HG03060 (cell line): Measurements from ENCODE around the gene ARHGAP12.
"Not testable (repeated sequence)": the region's sequence is repeated elsewhere in the genome, so short reads cannot be mapped to it uniquely, and the experiment has no call there.

Experiments used
- ATAC-seq: cut with Tn5 transposase; IDR thresholded peaks from one replicate; pipeline ENCODE4 v1.9.1; 2021; ENCODE audit warnings: low read depth, moderate number of reproducible peaks; ENCODE audit not compliant: unreplicated experiment

Gene ARHGAP12, protein sequence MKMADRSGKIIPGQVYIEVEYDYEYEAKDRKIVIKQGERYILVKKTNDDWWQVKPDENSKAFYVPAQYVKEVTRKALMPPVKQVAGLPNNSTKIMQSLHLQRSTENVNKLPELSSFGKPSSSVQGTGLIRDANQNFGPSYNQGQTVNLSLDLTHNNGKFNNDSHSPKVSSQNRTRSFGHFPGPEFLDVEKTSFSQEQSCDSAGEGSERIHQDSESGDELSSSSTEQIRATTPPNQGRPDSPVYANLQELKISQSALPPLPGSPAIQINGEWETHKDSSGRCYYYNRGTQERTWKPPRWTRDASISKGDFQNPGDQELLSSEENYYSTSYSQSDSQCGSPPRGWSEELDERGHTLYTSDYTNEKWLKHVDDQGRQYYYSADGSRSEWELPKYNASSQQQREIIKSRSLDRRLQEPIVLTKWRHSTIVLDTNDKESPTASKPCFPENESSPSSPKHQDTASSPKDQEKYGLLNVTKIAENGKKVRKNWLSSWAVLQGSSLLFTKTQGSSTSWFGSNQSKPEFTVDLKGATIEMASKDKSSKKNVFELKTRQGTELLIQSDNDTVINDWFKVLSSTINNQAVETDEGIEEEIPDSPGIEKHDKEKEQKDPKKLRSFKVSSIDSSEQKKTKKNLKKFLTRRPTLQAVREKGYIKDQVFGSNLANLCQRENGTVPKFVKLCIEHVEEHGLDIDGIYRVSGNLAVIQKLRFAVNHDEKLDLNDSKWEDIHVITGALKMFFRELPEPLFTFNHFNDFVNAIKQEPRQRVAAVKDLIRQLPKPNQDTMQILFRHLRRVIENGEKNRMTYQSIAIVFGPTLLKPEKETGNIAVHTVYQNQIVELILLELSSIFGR

GRCh38 chr10:31928549-31929260 lies at the start of gene ARHGAP12:
TSS of gene ARHGAP12 (minus strand) at chr10:31928831. CDS start at chr10:31908855, 19,976 bp downstream.
- peak; percentile 41 for ATAC-seq

DNA sequence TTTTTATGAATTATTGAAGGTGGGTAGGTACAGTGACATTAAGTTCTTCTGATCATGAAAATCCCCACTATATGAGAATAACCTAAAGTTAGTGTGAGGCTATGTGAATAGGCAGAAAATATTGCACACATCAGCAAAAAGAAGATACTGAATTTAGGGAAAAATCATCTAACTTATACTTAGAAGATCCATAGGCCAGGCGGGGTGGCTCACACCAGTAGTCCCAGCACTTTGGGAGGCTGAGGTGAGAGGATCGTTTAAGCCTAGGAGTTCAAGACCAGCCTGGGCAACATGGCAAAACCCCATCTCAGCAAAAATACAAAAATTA lies 49.5 kb upstream of the ARHGAP12 start:
- no peak for ATAC-seq

DNA sequence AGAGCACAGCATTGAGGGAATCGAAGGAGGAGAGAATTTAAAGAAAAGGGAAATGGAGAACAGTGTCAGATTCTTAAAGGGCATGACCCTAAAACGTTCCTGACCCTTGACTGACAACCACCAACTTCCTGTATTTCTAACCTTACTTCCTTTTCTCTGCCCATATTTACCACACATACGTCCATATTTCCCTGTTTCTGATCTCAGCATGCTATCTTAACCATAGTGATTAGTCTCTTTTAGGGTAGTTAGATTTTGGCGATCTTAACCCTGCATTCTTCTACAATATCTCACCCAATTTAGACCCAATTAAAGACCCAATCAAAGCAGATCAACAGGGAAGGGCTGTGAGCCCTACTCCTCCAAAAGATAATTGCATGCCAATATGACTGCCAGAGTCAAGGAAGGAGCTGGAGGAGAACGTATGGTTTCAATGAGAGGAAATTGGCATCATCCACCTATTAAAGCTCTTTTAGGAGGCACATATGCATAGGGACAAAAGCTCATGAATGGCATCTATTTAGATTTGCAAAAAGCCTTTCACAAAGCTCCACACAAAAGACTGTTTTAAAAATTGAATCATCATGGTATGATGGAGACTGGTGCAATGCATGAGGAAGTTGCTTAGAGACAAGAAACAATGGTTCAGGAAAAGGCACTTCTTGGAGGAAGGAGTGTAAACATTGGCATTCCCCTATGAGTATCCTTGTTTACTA lies 49.0 kb upstream of the ARHGAP12 start:
- no peak for ATAC-seq

DNA sequence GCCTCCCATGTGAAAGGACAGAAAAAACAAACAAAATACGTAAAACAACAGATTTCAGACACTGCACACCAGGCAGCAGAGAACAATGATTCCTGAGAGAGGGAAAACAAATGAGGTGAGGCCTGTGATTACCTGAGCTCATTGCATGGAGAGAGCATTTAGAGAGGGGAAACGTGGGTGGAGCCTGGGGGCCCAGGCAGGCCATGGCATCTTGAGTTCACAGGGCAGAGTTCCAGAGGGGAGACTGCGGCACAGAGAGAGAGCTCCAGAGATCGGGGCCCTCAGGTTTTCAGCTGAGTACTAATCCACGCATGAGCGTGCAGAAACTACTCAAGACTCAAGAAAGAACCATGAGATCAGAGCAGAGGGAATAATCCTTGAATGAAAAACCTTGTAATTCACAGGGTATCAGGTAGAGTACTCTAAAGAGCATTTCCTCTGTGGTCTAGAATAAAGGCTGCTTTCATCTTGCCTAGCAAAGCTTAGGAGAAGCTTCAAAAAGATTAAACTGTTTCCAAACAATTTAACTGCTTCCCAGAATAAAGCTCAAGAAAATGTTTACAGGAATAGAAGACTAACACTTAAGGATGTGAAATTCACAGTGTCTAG lies 46.6 kb upstream of the ARHGAP12 start:
- ATAC-seq = no peak

- ATAC-seq = no peak
Measured at GRCh38 chr10:31974434-31975124, 45.9 kb upstream of the ARHGAP12 start.

GRCh38 chr10:31972519-31973041 lies 43.9 kb upstream of the ARHGAP12 start:
- no peak for ATAC-seq

- not testable (repeated sequence) for ATAC-seq
Measured at GRCh38 chr10:31969847-31970246, 41.2 kb upstream of the ARHGAP12 start.

GRCh38 chr10:31963589-31963980 lies 35.0 kb upstream of the ARHGAP12 start:
- no peak for ATAC-seq

DNA sequence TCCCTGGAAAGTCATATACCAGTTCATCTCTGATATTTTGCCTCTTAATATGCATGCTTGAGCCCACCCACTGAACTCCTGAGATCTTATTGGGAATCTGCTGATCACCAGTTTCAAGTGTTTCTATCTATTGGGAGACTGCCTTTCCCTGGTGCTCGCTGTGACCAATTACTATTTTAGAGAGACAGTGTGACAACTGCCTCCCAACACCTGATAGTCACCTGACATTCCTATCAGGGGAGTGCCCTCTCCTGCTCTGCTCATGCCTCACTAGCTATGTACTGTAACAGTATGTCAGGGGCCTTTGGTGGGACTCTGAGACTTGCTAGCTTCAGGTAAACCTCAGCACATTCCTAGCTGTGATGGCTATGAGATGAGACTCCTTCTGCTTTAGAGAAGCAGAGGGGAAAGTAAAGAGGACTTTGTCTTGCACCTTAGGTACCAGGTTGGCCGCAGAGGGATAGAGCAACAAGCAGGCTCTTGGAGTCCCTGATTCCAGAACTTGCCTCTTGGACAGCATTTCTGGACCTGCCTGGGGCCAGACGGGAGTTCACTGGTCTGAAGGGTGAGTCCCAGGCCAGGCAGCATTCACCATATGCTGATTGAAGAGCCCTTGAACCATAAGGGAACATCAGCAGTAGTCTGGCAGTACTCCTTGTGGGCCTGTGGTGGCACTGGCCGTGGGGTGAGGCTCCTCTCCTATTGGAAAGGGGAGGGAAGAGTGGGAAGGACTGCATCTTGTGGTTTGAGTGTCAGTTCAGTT lies 34.4 kb upstream of the ARHGAP12 start:
- ATAC-seq = no peak

DNA sequence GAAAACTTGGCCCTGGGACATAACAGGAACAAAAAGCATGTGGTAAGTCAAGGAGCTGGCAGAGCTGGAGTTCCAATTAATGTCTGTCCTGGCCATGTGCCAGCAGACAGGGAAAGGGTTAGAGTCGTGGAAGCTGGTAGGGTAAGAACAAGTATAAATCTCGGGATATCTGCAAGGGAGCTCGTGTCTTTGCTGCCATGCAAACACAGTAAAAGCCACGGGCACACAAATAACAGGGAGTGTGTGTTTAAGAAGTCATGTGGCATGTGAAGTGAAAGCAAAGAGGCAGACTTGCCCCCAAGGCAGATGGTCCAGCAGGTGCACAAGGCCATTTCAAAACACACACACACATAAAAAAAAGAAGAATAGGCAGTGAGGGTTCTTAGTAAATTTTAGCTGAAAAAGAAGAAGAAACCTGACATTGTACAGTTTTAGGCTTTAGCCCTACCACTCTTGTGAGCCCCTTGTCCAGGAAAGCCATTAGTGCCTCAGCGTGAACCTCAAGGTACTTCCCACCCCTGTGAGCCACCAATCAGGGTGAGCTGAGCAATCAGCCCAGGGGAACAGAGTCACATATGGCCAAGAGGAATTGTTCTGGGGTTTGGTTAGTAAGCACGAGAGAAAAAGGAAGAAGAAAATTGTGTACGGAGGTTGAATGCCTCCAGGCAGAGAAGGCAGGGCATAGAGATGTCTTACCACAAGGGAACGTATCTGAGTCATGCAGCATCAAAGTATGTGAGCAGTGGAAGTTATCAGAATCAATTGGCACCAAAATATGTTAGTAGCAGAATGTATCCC lies 32.8 kb upstream of the ARHGAP12 start:
- ATAC-seq = no peak

- ATAC-seq = no peak
Measured at GRCh38 chr10:31959461-31960173, 31.0 kb upstream of the ARHGAP12 start.

DNA sequence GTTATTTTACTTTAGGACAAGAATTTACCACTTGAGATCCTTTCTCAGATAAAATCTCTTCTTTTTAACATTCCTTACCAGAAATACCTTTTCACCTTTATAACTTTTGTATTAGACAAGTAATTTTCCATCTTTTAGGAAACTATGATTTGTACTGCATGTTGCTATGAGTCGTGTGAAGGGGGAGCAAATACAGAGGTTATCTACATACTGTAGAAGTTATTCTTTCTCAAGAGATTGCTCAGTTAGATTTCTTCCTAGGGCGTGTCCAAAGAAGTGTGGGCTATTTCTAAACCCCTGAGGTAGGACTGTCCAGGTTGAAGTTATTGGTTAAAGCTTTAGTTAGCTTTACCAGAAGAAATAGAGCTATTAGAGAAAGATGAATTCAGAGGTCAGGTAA lies 30.2 kb upstream of the ARHGAP12 start:
- ATAC-seq = no peak

DNA sequence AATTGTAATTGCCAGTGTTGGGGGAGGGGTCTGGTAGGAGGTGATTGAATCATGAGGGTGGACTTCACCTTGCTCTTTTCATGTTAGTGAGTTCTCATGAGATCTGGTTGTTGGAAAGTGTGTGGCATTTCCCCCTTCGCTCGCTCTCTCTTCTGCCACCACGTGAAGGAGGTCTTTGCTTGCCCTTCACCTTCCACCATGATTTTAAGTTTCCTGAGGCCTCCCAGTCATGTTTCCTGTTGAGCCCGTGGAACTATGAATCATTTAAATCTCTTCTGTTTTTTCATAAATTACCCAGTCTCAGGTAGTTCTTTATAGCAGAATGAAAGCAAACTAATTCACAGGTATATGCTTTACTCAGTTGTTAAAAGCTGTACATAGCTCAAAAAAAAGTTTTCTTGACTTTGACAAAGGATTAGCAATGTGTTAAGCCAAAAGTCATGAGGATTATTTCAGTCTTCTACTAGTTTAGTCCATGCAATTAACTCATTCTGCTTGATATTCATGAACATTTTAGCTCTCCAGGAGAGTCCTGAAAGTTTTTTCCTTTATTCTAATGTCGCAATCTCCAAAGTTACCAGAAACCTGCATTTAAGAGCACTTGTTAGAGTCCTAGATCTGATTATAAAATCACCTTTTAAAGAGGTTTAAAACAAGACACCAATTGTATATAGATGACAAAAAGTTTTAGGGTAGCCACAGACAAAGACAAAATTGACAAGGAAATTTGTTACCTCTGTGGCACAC lies 27.7 kb upstream of the ARHGAP12 start:
- ATAC-seq = no peak

DNA sequence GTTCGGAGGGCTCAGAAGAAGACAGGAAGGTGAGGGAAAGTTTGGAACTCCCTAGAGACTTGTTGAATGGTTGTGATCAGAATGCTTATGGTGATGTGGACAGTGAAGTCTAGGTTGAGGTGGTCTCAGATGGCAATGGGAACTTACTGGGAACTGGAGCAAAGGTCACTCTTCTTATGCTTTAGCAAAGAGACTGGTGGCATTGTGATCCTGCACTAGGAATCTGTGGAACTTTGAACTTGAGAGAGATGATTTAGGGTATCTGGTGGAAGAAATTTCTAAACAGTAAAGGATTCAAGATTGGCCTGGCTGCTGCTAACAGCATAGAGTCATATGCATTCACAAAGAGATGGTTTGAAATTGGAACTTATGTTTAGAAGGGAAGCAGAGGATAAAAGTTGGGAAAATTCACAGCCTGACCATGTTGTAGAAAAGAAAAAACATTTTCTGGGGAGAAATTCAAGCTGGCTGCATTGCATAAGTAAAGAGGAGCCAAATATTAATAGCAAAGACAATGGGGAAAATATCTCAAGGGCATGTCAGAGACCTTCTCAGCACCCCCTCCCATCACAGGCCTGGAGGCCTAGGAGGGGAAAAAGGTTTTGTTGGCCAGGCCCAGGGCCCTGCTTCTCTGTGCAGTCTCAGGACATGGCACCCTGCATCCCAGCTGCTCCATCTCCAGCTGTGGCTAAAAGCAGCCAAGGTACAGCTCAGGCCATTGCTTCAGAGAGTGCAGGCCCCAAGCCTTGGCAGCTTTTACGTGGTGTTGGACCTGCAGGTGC lies 26.0 kb upstream of the ARHGAP12 start:
- ATAC-seq = no peak

DNA sequence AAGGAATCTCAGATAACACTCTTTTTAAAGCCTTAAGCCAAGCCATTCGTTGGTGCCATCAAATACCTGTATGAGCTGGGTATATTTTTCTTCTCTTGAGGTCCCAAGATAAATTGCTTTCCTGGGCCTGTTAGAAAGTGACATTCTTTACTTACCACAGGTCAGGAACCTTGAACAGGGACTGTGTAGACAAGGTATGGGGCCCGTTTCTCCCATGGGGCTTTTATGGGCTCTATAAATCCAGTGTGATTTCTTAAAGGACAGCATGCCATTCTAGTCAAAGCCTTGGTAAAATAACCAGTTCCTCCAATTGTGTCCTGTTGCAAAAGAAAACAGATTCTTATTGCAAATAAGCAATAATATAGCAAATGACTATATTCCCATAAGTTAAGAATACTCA lies 24.8 kb upstream of the ARHGAP12 start:
- ATAC-seq = no peak

- no peak for ATAC-seq
Measured at GRCh38 chr10:31953080-31953479, 24.4 kb upstream of the ARHGAP12 start.
